ENCODE measurements around the gene CRB1. TPM values are rescaled to one million over a fixed set of nuclear protein-coding genes. Genes with fewer than 3 reads are reported as not detected.

The CRB1 gene
- total and polyA plus RNA-seq, 2 of the 8 experiments (the other 6 are each of a cell fraction or from before 2014, with no cell fraction given): 0.03 TPM; not detected in 1

GRCh38 chr1:197424380-197424779, 156.3 kb downstream of the CRB1 start:
- H2BK120ac ChIP-seq (replicated peaks; ENCODE audit: low read depth, low read length): no peak overlapping the region
- no peak overlapping the region for H3K4me2 ChIP-seq (ENCODE audit: insufficient read depth in 1 of 2, low read depth in 2 of 2, low read length in 2 of 2)
- no peak overlapping the region for H4K8ac ChIP-seq (ENCODE audit: extremely low read depth, insufficient read depth, low read length)
- no peak overlapping the region for H4K91ac ChIP-seq (replicated peaks; ENCODE audit: insufficient read length, low read length)
- no peaks in the 10 kb centered on the region for H4K20me1 ChIP-seq (replicated peaks in 1 of 2; ENCODE audit: control insufficient read depth in 1 of 2, insufficient read depth in 2 of 2, low read length in 2 of 2)
- H2BK5ac ChIP-seq (ENCODE audit: low read depth, low read length): no peak overlapping the region
- H3K4me3 ChIP-seq (ENCODE audit: extremely low read depth in 1 of 4, insufficient read depth in 2 of 4, low read depth in 3 of 4, low read length in 4 of 4): no peak overlapping the region
- H3K9me3 ChIP-seq (ENCODE audit: insufficient read depth in 2 of 2, low read depth in 1 of 2, low read length in 1 of 2): no peaks in the 10 kb centered on the region
- no peak overlapping the region for H3K56ac ChIP-seq (replicated peaks; ENCODE audit: insufficient read length, low read depth, low read length)
- H2BK12ac ChIP-seq (ENCODE audit: low read depth, low read length): no peak overlapping the region
- ChIA-PET CTCF (ENCODE audit: partially characterized antibody) (no interaction called here), POLR2A (ENCODE audit: partially characterized antibody) (no interaction called here)
- H3K9ac ChIP-seq (replicated peaks in 1 of 4; ENCODE audit: extremely low read depth in 1 of 4, low read depth in 3 of 4, low read length in 3 of 4): no peak overlapping the region
- no peak overlapping the region for H3K4ac ChIP-seq (replicated peaks; ENCODE audit: insufficient read length, low read depth, low read length)
- no peak overlapping the region for H3K27ac ChIP-seq (ENCODE audit: low read depth, low read length)
- H3K4me1 ChIP-seq (replicated peaks in 1 of 4; ENCODE audit: control insufficient read depth in 3 of 4, insufficient read depth in 4 of 4, low read length in 3 of 4): peaks cover 0 to 1% (median 0%) of the 10 kb centered on the region in 4 experiments; a peak in 2 of 7 replicates
- H3K18ac ChIP-seq (ENCODE audit: extremely low read depth, low read length): no peak overlapping the region
- DNase-seq (ENCODE audit: low read depth in 1 of 2, low spot score in 2 of 2): no peak
- H3K27me3 ChIP-seq (replicated peaks in 1 of 4; ENCODE audit: control insufficient read depth in 3 of 4, extremely low read depth in 1 of 4, insufficient read depth in 3 of 4, low read length in 3 of 4): no peaks in the 10 kb centered on the region
- 93% methylated on average over 6 of the region's 6 CpGs; no CpG with 5 or more reads in 1 of the 2 experiments for WGBS, 2 experiments (ENCODE audit: extremely low coverage in 1 of 2, insufficient coverage in 1 of 2, insufficient read length in 1 of 2, insufficient replicate concordance in 2 of 2, low coverage in 1 of 2, low lambda C conversion rate in 2 of 2, missing lambda C conversion rate in 1 of 2)
- H4K5ac ChIP-seq (ENCODE audit: insufficient read length, low read depth, low read length): no peak overlapping the region
- no peak overlapping the region for H3K14ac ChIP-seq (ENCODE audit: insufficient read length)
- no peak overlapping the region for H2AFZ ChIP-seq (ENCODE audit: low read length)
- H3K79me1 ChIP-seq (ENCODE audit: low read depth, low read length): no peaks in the 10 kb centered on the region
- H2BK15ac ChIP-seq (ENCODE audit: low read length): no peak overlapping the region
- H3K23ac ChIP-seq (ENCODE audit: insufficient read length): no peak overlapping the region
- H3K23me2 ChIP-seq (ENCODE audit: low read depth, low read length): no peaks in the 10 kb centered on the region
- H3K36me3 ChIP-seq (ENCODE audit: control insufficient read depth in 2 of 4, insufficient read depth in 4 of 4, low read length in 3 of 4): no peaks in the 10 kb centered on the region
- no peaks in the 10 kb centered on the region for H3K79me2 ChIP-seq (ENCODE audit: control insufficient read depth in 1 of 2, insufficient read depth in 2 of 2, low read length in 2 of 2)
- no peak for FAIRE-seq
- no peak overlapping the region for H2AK5ac ChIP-seq (ENCODE audit: low read depth, low read length)
- H2BK20ac ChIP-seq (ENCODE audit: low read length): no peak overlapping the region
- no peak for TF ChIP-seq CHD7 (IDR thresholded peaks at IDR 0.05; ENCODE audit: insufficient replicate concordance, low read length)
